Spinal cord (tissue), 10 donors: Measurements from ENCODE around the gene BCAS1. TPM values are rescaled to one million over a fixed set of nuclear protein-coding genes. Genes with fewer than 3 reads are reported as not detected.
A peak's percentile ranks its signal among the peaks of the same experiment; 100 is the strongest.
"Not testable (repeated sequence)": the region's sequence is repeated elsewhere in the genome, so short reads cannot be mapped to it uniquely, and the experiment has no call there.

Experiments used
- DNase-seq, 6 donors: peaks; one replicate each; pipeline versions ENCODE4 v3.0.0 to v3.0.0-alpha.2; 2013 to 2015; ENCODE audit warnings: low spot score in 6 of 6, low read depth in 4 of 6
- H3K27ac ChIP-seq: one replicate; pipeline ENCODE4 v1.5.1; 2013; ENCODE audit warnings: low read depth, low read length, control low read depth
- H3K27me3 ChIP-seq: one replicate; pipeline ENCODE4 v1.6.1; 2013; ENCODE audit warnings: low read length; ENCODE audit not compliant: control insufficient read depth, insufficient read depth
- H3K36me3 ChIP-seq: one replicate; pipeline ENCODE4 v1.6.1; 2013; ENCODE audit warnings: low read length; ENCODE audit not compliant: control insufficient read depth, insufficient read depth
- H3K4me1 ChIP-seq: one replicate; pipeline ENCODE4 v1.6.1; 2013; ENCODE audit warnings: low read length; ENCODE audit not compliant: control insufficient read depth, insufficient read depth
- H3K4me3 ChIP-seq: one replicate; pipeline ENCODE4 v1.5.1; 2013; ENCODE audit warnings: low read depth, low read length, control low read depth
- H3K9me3 ChIP-seq: one replicate; pipeline ENCODE4 v1.6.1; 2013; ENCODE audit warnings: low read length; ENCODE audit not compliant: control insufficient read depth, insufficient read depth
- WGBS: methylation state at CpG from one replicate; pipeline ENCODE4 v1.1.5; 2013; ENCODE audit warnings: missing lambda C conversion rate; ENCODE audit not compliant: insufficient coverage; 5-methylcytosine and 5-hydroxymethylcytosine counted together
- polyA plus RNA-seq, 2 donors: library from polyadenylated mRNA; unstranded; fragments of 120-200 nt; gene quantifications; one replicate each; pipeline ENCODE4 v1.2.1, GENCODE V29; 2013; ENCODE audit not compliant: insufficient read length in 2 of 2
- total RNA-seq, 2 donors: library from RNA; depleted of rRNA in 1 of 2; stranded (reverse); fragments of 120-200 nt in 1 of 2; fragments of >200 nt in 1 of 2; gene quantifications; one replicate each; pipeline versions ENCODE4 v1.2.3 to v1.2.4, GENCODE V29; 2013 to 2014
- donor health status: healthy.

BCAS1 gene
- total and polyA plus RNA-seq, 4 donors = 93.3 to 402 (median 189) TPM

DNA sequence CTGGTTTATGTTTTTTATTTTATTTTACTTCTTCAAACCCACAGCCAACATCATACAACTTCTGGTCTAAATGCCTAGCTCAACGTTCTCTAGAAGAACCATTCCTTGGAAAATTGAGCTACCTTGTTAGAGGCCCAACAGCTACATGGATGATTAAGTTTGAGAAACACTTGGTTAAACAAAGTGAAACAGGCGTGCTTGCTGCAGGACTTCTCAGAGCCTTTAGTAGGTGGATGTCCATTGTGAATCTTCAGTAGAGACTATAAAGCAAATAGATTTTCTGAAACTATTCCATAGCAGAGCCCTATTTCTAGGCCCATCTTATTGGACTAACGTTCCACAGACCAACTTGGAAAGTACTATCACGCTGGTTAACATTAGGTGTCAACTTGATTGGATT, 51.3 kb downstream of the BCAS1 start:
- DNase-seq = no peak
- Histone ChIP-seq H3K4me3 (no peak overlapping the region), H3K9me3 (no peaks in the 10 kb centered on the region), H3K27me3 (no peaks in the 10 kb centered on the region), H3K4me1 (no peaks in the 10 kb centered on the region), H3K36me3 (no peaks in the 10 kb centered on the region), H3K27ac (no peak overlapping the region)
- no CpG with 5 or more reads among the region's 4 CpGs for WGBS

- 86% methylated on average over 3 of the region's 4 CpGs for WGBS
- Histone ChIP-seq H3K4me1 (no peaks in the 10 kb centered on the region), H3K36me3 (no peaks in the 10 kb centered on the region), H3K9me3 (no peaks in the 10 kb centered on the region), H3K27me3 (no peaks in the 10 kb centered on the region), H3K4me3 (no peak overlapping the region), H3K27ac (no peak overlapping the region)
- DNase-seq = no peak
Measured at GRCh38 chr20:54017846-54018245, 52.5 kb downstream of the BCAS1 start.

DNA sequence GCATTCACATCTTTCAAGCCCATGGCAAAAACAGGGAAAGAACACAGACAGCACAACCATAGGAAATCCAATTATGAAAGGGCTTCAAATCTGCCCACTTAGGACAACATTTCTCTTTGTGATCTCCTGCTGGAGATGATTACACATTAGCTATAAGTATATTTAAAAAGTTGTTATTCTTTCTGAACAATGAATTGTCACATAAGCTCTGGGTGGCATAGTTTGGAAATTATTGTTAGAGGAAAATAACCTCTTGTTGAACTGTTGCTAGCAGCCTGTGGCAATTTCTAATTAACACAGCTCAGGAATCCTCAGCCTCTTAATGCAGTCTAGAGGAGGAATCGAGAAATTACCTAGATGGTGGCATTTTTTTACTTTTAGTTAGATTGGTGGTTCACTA, 54.9 kb downstream of the BCAS1 start:
- WGBS = no CpG with 5 or more reads among the region's 1 CpG
- H3K27me3 ChIP-seq = no peaks in the 10 kb centered on the region
- H3K36me3 ChIP-seq = no peaks in the 10 kb centered on the region
- no peak overlapping the region for H3K4me3 ChIP-seq
- peak in 1 of 6 donors; percentile 53 for DNase-seq
- H3K4me1 ChIP-seq = no peaks in the 10 kb centered on the region
- H3K27ac ChIP-seq = no peak overlapping the region
- no peaks in the 10 kb centered on the region for H3K9me3 ChIP-seq

GRCh38 chr20:54014293-54014926, 56.0 kb downstream of the BCAS1 start:
- no peak overlapping the region for H3K27ac ChIP-seq
- WGBS = 44% methylated on average over 3 of the region's 7 CpGs
- no peaks in the 10 kb centered on the region for H3K27me3 ChIP-seq

DNA sequence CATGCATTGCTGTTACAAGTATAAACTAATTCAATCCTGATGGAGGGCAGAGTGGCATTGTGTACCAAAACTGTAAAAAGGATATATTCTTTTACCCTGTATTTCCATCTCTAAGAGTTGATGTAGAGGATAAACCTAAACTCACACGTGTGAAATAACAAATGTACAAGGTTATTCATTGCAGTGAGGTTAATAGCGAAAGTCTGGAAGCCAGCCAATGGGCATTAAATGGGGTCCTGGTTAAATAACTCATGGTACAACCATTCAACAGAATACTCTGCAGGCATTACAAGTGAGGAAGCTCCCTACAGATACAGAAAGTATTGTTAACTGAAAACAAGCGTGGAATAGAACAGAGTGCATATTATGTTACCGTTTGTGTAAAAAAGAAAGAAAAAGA, 56.9 kb downstream of the BCAS1 start:
- no peak overlapping the region for H3K4me3 ChIP-seq
- no peaks in the 10 kb centered on the region for H3K36me3 ChIP-seq
- no peaks in the 10 kb centered on the region for H3K4me1 ChIP-seq
- no peaks in the 10 kb centered on the region for H3K9me3 ChIP-seq
- no peaks in the 10 kb centered on the region for H3K27me3 ChIP-seq
- no CpG with 5 or more reads among the region's 4 CpGs for WGBS
- DNase-seq = peak in 1 of 6 donors; percentile 63
- H3K27ac ChIP-seq = no peak overlapping the region

More at GRCh38 chr20:54014293-54014926, 56.0 kb downstream of the BCAS1 start:
- DNase-seq = no peak
- Histone ChIP-seq H3K9me3 (no peaks in the 10 kb centered on the region), H3K4me3 (no peak overlapping the region), H3K36me3 (no peaks in the 10 kb centered on the region), H3K4me1 (no peaks in the 10 kb centered on the region)

DNA sequence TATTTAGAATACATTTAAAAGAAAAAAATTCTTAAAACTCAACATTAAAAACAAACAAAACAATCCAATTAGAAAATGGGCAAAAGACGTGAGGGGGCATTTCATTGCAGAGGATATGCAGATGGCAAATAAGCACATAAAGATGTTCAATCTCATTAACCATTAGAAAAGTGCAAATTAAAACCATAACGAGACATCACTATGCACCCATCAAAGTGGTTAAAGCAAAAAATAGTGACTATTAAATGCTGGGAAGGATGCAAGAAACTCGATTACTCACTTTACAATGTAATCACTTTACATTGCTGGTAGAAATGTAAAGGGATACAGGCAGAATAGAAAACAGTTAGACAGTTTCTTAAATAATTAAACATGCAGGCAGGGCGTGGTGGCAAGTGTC, 59.0 kb downstream of the BCAS1 start:
- no peaks in the 10 kb centered on the region for H3K4me1 ChIP-seq
- DNase-seq = peak in 1 of 6 donors; percentile 62
- H3K27me3 ChIP-seq = no peaks in the 10 kb centered on the region
- no peak overlapping the region for H3K27ac ChIP-seq
- H3K36me3 ChIP-seq = no peaks in the 10 kb centered on the region
- H3K4me3 ChIP-seq = no peak overlapping the region
- H3K9me3 ChIP-seq = no peaks in the 10 kb centered on the region
- no CpG with 5 or more reads among the region's 4 CpGs for WGBS

- 90% methylated on average over 2 of the region's 7 CpGs for WGBS
- not testable (repeated sequence) for DNase-seq
Measured at GRCh38 chr20:54006216-54006615, 64.2 kb downstream of the BCAS1 start.

GRCh38 chr20:54005524-54005923, 64.9 kb downstream of the BCAS1 start:
- no peaks in the 10 kb centered on the region for H3K27me3 ChIP-seq
- H3K9me3 ChIP-seq = no peaks in the 10 kb centered on the region
- no peak for DNase-seq
- no peak overlapping the region for H3K27ac ChIP-seq
- H3K4me1 ChIP-seq = no peaks in the 10 kb centered on the region
- WGBS = 93% methylated on average over 2 of the region's 4 CpGs
- no peak overlapping the region for H3K4me3 ChIP-seq
- no peaks in the 10 kb centered on the region for H3K36me3 ChIP-seq

More at GRCh38 chr20:54006216-54006615, 64.2 kb downstream of the BCAS1 start:
- H3K27ac ChIP-seq, H3K4me1 ChIP-seq, H3K4me3 ChIP-seq, H3K36me3 ChIP-seq, H3K27me3 ChIP-seq, H3K9me3 ChIP-seq: not testable (repeated sequence)

- Histone ChIP-seq H3K36me3 (no peaks in the 10 kb centered on the region), H3K4me1 (no peaks in the 10 kb centered on the region), H3K27ac (no peak overlapping the region), H3K27me3 (no peaks in the 10 kb centered on the region), H3K9me3 (no peaks in the 10 kb centered on the region), H3K4me3 (no peak overlapping the region)
- no peak for DNase-seq
Measured at GRCh38 chr20:54004445-54004844, 65.9 kb downstream of the BCAS1 start.

DNA sequence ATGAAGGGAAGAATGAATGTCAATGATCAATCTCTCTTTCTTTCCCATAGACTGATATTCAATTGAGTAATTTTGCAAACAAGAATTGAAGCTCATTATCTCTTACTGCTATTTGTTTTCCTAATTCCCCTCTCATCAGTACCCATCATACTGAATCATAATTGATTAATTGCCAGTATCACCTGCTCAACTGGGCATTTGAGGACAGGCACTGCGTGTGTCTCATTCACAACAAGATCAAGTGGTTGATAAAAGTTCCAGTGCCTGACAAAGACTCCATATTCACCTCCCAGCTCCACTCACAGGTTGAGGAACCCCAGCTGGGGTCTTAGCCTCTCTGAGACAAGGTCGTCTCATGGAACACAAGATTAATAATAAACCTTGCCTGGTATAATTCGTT, 67.7 kb downstream of the BCAS1 start:
- H3K9me3 ChIP-seq = no peaks in the 10 kb centered on the region
- H3K27me3 ChIP-seq = no peaks in the 10 kb centered on the region
- DNase-seq = no peak
- no peak overlapping the region for H3K4me3 ChIP-seq
- no CpG with 5 or more reads among the region's 3 CpGs for WGBS
- H3K27ac ChIP-seq = no peak overlapping the region
- peaks cover under 1% of the 10 kb centered on the region for H3K4me1 ChIP-seq
- H3K36me3 ChIP-seq = no peaks in the 10 kb centered on the region
